Neural cell (in vitro differentiated cells): ENCODE data around the gene CLEC14A. TPM values are rescaled to one million over a fixed set of nuclear protein-coding genes. Genes with fewer than 3 reads are reported as not detected.

ENCODE experiments used
- H2AFZ ChIP-seq: fragments of 200-600, 300-800 bp; sonication (generic), shearing (Covaris generic); 2 replicates; pipeline ENCODE4 v1.6.0; 2014; ENCODE audit warnings: low read depth, mild to moderate bottlenecking, antibody characterized with exemption, low read length, moderate library complexity
- H3F3A ChIP-seq: fragments of 200-600 bp; shearing (Covaris generic); 2 replicates; pipeline ENCODE4 v1.6.1; 2016; ENCODE audit warnings: mild to moderate bottlenecking, moderate library complexity, mixed read lengths, antibody characterized with exemption, low read length; ENCODE audit not compliant: insufficient read depth, poor library complexity, severe bottlenecking
- H3K27ac ChIP-seq: fragments of 200-600, 300-800 bp; sonication (generic), shearing (Covaris generic); 2 replicates; pipeline ENCODE4 v1.5.1; 2014; ENCODE audit warnings: mild to moderate bottlenecking, low read length, moderate library complexity
- H3K27me3 ChIP-seq: fragments of 300-800, 200-600 bp; sonication (generic), shearing (Covaris generic); 2 replicates; pipeline ENCODE4 v1.6.0; 2014; ENCODE audit warnings: mild to moderate bottlenecking, low read depth, low read length, moderate library complexity; ENCODE audit not compliant: insufficient read depth
- H3K36me3 ChIP-seq: fragments of 300-800, 200-600 bp; sonication (generic), shearing (Covaris generic); 2 replicates; pipeline ENCODE4 v1.5.1; 2014; ENCODE audit warnings: mild to moderate bottlenecking, antibody characterized with exemption, low read length, moderate library complexity; ENCODE audit not compliant: insufficient read depth
- H3K4me2 ChIP-seq: fragments of 300-800, 200-600 bp; sonication (generic), shearing (Covaris generic); 2 replicates; pipeline ENCODE4 v1.6.0; 2014; ENCODE audit warnings: mild to moderate bottlenecking, low read length
- H3K4me3 ChIP-seq: fragments of 300-800, 200-600 bp; sonication (generic), shearing (Covaris generic); 2 replicates; pipeline ENCODE4 v1.5.1; 2014; ENCODE audit warnings: mild to moderate bottlenecking, low read length, moderate library complexity
- H3K79me2 ChIP-seq: fragments of 200-600 bp; shearing (Covaris generic); replicated peaks from 2 replicates; pipeline ENCODE4 v1.6.0; 2014; ENCODE audit warnings: mild to moderate bottlenecking, low read length, moderate library complexity; ENCODE audit not compliant: insufficient read depth
- H3K9ac ChIP-seq: fragments of 300-800, 200-600 bp; sonication (generic), shearing (Covaris generic); 2 replicates; pipeline ENCODE4 v1.6.1; 2016; ENCODE audit warnings: mild to moderate bottlenecking, low read length, mixed read lengths
- H3K9me2 ChIP-seq: fragments of 200-600 bp; shearing (Covaris generic); 2 replicates; pipeline ENCODE4 v1.6.1; 2016; ENCODE audit warnings: mild to moderate bottlenecking, low read length, mixed read lengths; ENCODE audit not compliant: insufficient read depth
- H3K9me3 ChIP-seq: fragments of 200-600, 300-800 bp; sonication (generic), shearing (Covaris generic); 2 replicates; pipeline ENCODE4 v1.6.1; 2016; ENCODE audit warnings: mild to moderate bottlenecking, mixed run types, low read length, moderate library complexity, mixed read lengths
- H4K20me1 ChIP-seq: fragments of 200-600 bp; shearing (Covaris generic); 2 replicates; pipeline ENCODE4 v1.6.1; 2016; ENCODE audit warnings: mild to moderate bottlenecking, mixed run types; ENCODE audit not compliant: insufficient read depth
- CTCF ChIP-seq: fragments of 450-650 bp; IDR thresholded peaks from 2 replicates; pipeline ENCODE4 v1.5.1; 2014; ENCODE audit warnings: antibody characterized with exemption, mild to moderate bottlenecking, moderate library complexity; ENCODE audit not compliant: poor library complexity, severe bottlenecking
- EP300 ChIP-seq: fragments of 450-650 bp; conservative IDR thresholded peaks from 2 replicates; pipeline ENCODE4 v1.6.1; 2014; ENCODE audit warnings: antibody characterized with exemption, mild to moderate bottlenecking, moderate library complexity; ENCODE audit not compliant: poor library complexity, severe bottlenecking
- EZH2 ChIP-seq: fragments of 200-600, 300-800 bp; shearing (Covaris generic), sonication (generic); IDR thresholded peaks from 2 replicates; pipeline ENCODE4 v1.6.1; 2014; ENCODE audit warnings: antibody characterized with exemption, low read length, borderline replicate concordance, mild to moderate bottlenecking; ENCODE audit not compliant: insufficient read depth, poor library complexity, severe bottlenecking
- MXI1 ChIP-seq: fragments of 450-650 bp; conservative IDR thresholded peaks from 2 replicates; pipeline ENCODE4 v1.6.1; 2014; ENCODE audit warnings: antibody characterized with exemption, mild to moderate bottlenecking; ENCODE audit not compliant: poor library complexity, severe bottlenecking
- POLR2AphosphoS5 ChIP-seq: IDR thresholded peaks from 2 replicates; pipeline ENCODE4 v1.6.1; 2012
- RAD21 ChIP-seq: fragments of 450-650 bp; conservative IDR thresholded peaks from 2 replicates; pipeline ENCODE4 v1.6.1; 2014; ENCODE audit warnings: antibody characterized with exemption, mild to moderate bottlenecking, moderate library complexity
- REST ChIP-seq: IDR thresholded peaks from 2 replicates; pipeline ENCODE4 v1.6.1; 2012; ENCODE audit warnings: borderline replicate concordance
- SMC3 ChIP-seq: fragments of 450-650 bp; conservative IDR thresholded peaks from 2 replicates; pipeline ENCODE4 v1.6.1; 2014; ENCODE audit warnings: antibody characterized with exemption, mild to moderate bottlenecking, moderate library complexity; ENCODE audit not compliant: poor library complexity
- TAF1 ChIP-seq: IDR thresholded peaks from 2 replicates; pipeline ENCODE4 v1.6.1; 2012; ENCODE audit warnings: low read depth
- polyA plus RNA-seq: library from polyadenylated mRNA; depleted of rRNA; stranded (reverse); fragments of >200 nt; gene quantifications from 2 replicates; pipeline ENCODE4 v1.2.3, GENCODE V29; 2014

CLEC14A gene
- polyA plus RNA-seq, 1 donor from 2014 or later: 0.12 TPM

- no peaks in the 10 kb centered on the region for H3F3A ChIP-seq
- H3K9me2 ChIP-seq: no peaks in the 10 kb centered on the region
- TF ChIP-seq EP300 (no peak), SMC3 (no peak), EZH2 (no peak), REST (no peak)
- no peaks in the 10 kb centered on the region for H3K79me2 ChIP-seq
- H3K4me2 ChIP-seq: no peak overlapping the region
- peaks cover 11% of the 10 kb centered on the region for H3K9me3 ChIP-seq
- no peak overlapping the region for H3K9ac ChIP-seq
- H4K20me1 ChIP-seq: no peaks in the 10 kb centered on the region
- H3K27me3 ChIP-seq: peaks cover 47% of the 10 kb centered on the region
- H3K36me3 ChIP-seq: no peaks in the 10 kb centered on the region
- no peak overlapping the region for H2AFZ ChIP-seq
- H3K27ac ChIP-seq: no peak overlapping the region
- H3K4me3 ChIP-seq: no peak overlapping the region
Observed at GRCh38 chr14:38213001-38213400, 42.9 kb downstream of the CLEC14A start.

GRCh38 chr14:38212111-38212510, 43.8 kb downstream of the CLEC14A start:
- no peak for TF ChIP-seq CTCF
- TF ChIP-seq MXI1: no peak
- TF ChIP-seq REST: no peak
- TF ChIP-seq EZH2: no peak
- TF ChIP-seq TAF1: no peak
- TF ChIP-seq POLR2AphosphoS5: no peak
- no peak for TF ChIP-seq RAD21
- no peak for TF ChIP-seq SMC3
- TF ChIP-seq EP300: no peak
- Histone ChIP-seq H3K27me3 (peaks cover 56% of the 10 kb centered on the region), H4K20me1 (no peaks in the 10 kb centered on the region), H3K79me2 (no peaks in the 10 kb centered on the region), H3K4me3 (no peak overlapping the region), H3K9me3 (peaks cover 11% of the 10 kb centered on the region), H2AFZ (no peak overlapping the region), H3K27ac (no peak overlapping the region), H3K9me2 (no peaks in the 10 kb centered on the region), H3K4me2 (no peak overlapping the region), H3F3A (no peaks in the 10 kb centered on the region), H3K36me3 (no peaks in the 10 kb centered on the region), H3K9ac (no peak overlapping the region)
